ENCODE measurements around the gene STBD1. TPM values are rescaled to one million over a fixed set of nuclear protein-coding genes. Genes with fewer than 3 reads are reported as not detected.
"Not testable (repeated sequence)": the region's sequence is repeated elsewhere in the genome, so short reads cannot be mapped to it uniquely, and the experiment has no call there.

The STBD1 gene
- total RNA-seq, 4 donors from 2014 or later, result 1.8 to 3.8 (median 2.4) TPM

GRCh38 chr4:76341063-76341462, 34.5 kb downstream of the STBD1 start:
- Histone ChIP-seq H3K4me1 (no peaks in the 10 kb centered on the region), H3K4me3 (no peak overlapping the region), H3K27me3 (no peaks in the 10 kb centered on the region), H3K9me3 (no peaks in the 10 kb centered on the region), H3K36me3 (no peaks in the 10 kb centered on the region), H3K27ac (no peak overlapping the region)
- no peak for DNase-seq
- no peak for TF ChIP-seq POLR2A (IDR thresholded peaks at IDR 0.05)
- TF ChIP-seq CTCF (IDR thresholded peaks at IDR 0.05), result no peak
- intact Hi-C loops (cut with DNase I), result no loop called here

GRCh38 chr4:76342191-76342590, 35.7 kb downstream of the STBD1 start:
- no peaks in the 10 kb centered on the region for H3K9me3 ChIP-seq
- H3K27me3 ChIP-seq, result no peaks in the 10 kb centered on the region
- TF ChIP-seq POLR2A (IDR thresholded peaks at IDR 0.05), result no peak
- no peak for TF ChIP-seq CTCF (IDR thresholded peaks at IDR 0.05)
- no peaks in the 10 kb centered on the region for H3K4me1 ChIP-seq
- no peak overlapping the region for H3K4me3 ChIP-seq
- intact Hi-C loops (cut with DNase I), result no loop called here
- H3K36me3 ChIP-seq, result no peaks in the 10 kb centered on the region
- 92% methylated on average over 1 of the region's 1 CpG for WGBS, 2 donors
- no peak overlapping the region for H3K27ac ChIP-seq
- DNase-seq, result no peak

- no peak for DNase-seq
- no peaks in the 10 kb centered on the region for H3K36me3 ChIP-seq
- H3K4me1 ChIP-seq, result no peaks in the 10 kb centered on the region
- no peaks in the 10 kb centered on the region for H3K9me3 ChIP-seq
- intact Hi-C loops (cut with DNase I), result no loop called here
- no peak overlapping the region for H3K4me3 ChIP-seq
- H3K27me3 ChIP-seq, result no peaks in the 10 kb centered on the region
- H3K27ac ChIP-seq, result no peak overlapping the region
- TF ChIP-seq CTCF (IDR thresholded peaks at IDR 0.05) (no peak), POLR2A (IDR thresholded peaks at IDR 0.05) (no peak)
- WGBS, 2 donors, result 59 to 67% methylated on average over 2 of the region's 2 CpGs
Measured at GRCh38 chr4:76342803-76343202, 36.3 kb downstream of the STBD1 start.

- intact Hi-C loops (cut with DNase I), result no loop called here
- 57 to 63% methylated on average over 9 of the region's 9 CpGs for WGBS, 2 donors
- H3K4me1 ChIP-seq, result no peaks in the 10 kb centered on the region
- H3K36me3 ChIP-seq, result no peaks in the 10 kb centered on the region
- H3K4me3 ChIP-seq, result no peak overlapping the region
- no peak overlapping the region for H3K27ac ChIP-seq
- no peaks in the 10 kb centered on the region for H3K27me3 ChIP-seq
- TF ChIP-seq CTCF (IDR thresholded peaks at IDR 0.05) (no peak), POLR2A (IDR thresholded peaks at IDR 0.05) (no peak)
- no peak for DNase-seq
- H3K9me3 ChIP-seq, result peaks cover 0 to 3% (median 2%) of the 10 kb centered on the region in 3 donors
Measured at GRCh38 chr4:76354517-76355473, 48.3 kb downstream of the STBD1 start.

GRCh38 chr4:76357981-76358380, 51.4 kb downstream of the STBD1 start:
- H3K36me3 ChIP-seq, result no peaks in the 10 kb centered on the region
- no peaks in the 10 kb centered on the region for H3K27me3 ChIP-seq
- DNase-seq, result no peak
- no peak overlapping the region for H3K4me3 ChIP-seq
- no peak overlapping the region for H3K27ac ChIP-seq
- intact Hi-C loops (cut with DNase I), result no loop called here
- H3K4me1 ChIP-seq, result no peaks in the 10 kb centered on the region
- TF ChIP-seq CTCF (IDR thresholded peaks at IDR 0.05) (no peak), POLR2A (IDR thresholded peaks at IDR 0.05) (no peak)
- peaks cover 0 to 8% (median 8%) of the 10 kb centered on the region in 3 donors for H3K9me3 ChIP-seq
- WGBS, 2 donors, result 77 to 80% methylated on average over 2 of the region's 2 CpGs

GRCh38 chr4:76359881-76360466, 53.4 kb downstream of the STBD1 start:
- H3K36me3 ChIP-seq; H3K4me3 ChIP-seq; intact Hi-C loops (cut with DNase I); H3K4me1 ChIP-seq; H3K27me3 ChIP-seq; DNase-seq; H3K27ac ChIP-seq; H3K9me3 ChIP-seq: not testable (repeated sequence)

Data from esophagus squamous epithelium (tissue), 5 donors.